LNCaP clone FGC (cell line): Measurements from ENCODE around the gene CLDN3.

Experiments
- DNase-seq: peaks from one replicate; pipeline ENCODE4 v3.0.0-alpha.2; 2011; ENCODE audit warnings: low read depth
- H3K4me3 ChIP-seq: 2 replicates; pipeline ENCODE4 v1.5.1; 2011; ENCODE audit warnings: mild to moderate bottlenecking, low read depth, low read length, control low read depth
- TF ChIP-seq, protein P1 (sequence below): IDR thresholded peaks from 2 replicates; pipeline ENCODE4 v1.5.1; 2012; ENCODE audit warnings: mild to moderate bottlenecking; ENCODE audit not compliant: control insufficient read depth, insufficient read depth; ENCODE audit errors: extremely low read depth

CLDN3 gene

GRCh38 chr7:73736885-73737284 is 33.2 kb downstream of the CLDN3 start:
- TF ChIP-seq, protein P1, sequence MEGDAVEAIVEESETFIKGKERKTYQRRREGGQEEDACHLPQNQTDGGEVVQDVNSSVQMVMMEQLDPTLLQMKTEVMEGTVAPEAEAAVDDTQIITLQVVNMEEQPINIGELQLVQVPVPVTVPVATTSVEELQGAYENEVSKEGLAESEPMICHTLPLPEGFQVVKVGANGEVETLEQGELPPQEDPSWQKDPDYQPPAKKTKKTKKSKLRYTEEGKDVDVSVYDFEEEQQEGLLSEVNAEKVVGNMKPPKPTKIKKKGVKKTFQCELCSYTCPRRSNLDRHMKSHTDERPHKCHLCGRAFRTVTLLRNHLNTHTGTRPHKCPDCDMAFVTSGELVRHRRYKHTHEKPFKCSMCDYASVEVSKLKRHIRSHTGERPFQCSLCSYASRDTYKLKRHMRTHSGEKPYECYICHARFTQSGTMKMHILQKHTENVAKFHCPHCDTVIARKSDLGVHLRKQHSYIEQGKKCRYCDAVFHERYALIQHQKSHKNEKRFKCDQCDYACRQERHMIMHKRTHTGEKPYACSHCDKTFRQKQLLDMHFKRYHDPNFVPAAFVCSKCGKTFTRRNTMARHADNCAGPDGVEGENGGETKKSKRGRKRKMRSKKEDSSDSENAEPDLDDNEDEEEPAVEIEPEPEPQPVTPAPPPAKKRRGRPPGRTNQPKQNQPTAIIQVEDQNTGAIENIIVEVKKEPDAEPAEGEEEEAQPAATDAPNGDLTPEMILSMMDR = no peak
- H3K4me3 ChIP-seq = no peak overlapping the region
- no peak for DNase-seq

DNA sequence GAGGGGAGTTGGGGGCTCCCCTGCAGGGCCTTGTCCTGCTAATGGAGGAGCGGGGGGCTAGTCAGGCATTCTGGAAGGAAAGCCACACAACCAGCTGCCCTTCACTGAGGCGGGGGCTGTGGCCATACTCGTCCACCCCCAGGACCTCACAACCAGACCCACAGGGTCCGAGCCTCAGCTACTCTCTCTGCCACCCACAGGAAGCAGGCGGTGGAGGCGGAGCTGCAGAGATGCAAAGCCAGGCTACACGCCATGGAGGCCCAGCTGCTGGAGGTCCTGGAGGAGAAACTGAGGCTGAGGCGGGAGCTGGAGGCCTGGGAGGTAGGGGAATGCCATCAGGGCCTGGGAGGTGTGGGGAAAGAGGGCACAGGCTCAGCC is 34.6 kb downstream of the CLDN3 start:
- no peak for DNase-seq
- TF ChIP-seq, protein P1 = no peak

DNA sequence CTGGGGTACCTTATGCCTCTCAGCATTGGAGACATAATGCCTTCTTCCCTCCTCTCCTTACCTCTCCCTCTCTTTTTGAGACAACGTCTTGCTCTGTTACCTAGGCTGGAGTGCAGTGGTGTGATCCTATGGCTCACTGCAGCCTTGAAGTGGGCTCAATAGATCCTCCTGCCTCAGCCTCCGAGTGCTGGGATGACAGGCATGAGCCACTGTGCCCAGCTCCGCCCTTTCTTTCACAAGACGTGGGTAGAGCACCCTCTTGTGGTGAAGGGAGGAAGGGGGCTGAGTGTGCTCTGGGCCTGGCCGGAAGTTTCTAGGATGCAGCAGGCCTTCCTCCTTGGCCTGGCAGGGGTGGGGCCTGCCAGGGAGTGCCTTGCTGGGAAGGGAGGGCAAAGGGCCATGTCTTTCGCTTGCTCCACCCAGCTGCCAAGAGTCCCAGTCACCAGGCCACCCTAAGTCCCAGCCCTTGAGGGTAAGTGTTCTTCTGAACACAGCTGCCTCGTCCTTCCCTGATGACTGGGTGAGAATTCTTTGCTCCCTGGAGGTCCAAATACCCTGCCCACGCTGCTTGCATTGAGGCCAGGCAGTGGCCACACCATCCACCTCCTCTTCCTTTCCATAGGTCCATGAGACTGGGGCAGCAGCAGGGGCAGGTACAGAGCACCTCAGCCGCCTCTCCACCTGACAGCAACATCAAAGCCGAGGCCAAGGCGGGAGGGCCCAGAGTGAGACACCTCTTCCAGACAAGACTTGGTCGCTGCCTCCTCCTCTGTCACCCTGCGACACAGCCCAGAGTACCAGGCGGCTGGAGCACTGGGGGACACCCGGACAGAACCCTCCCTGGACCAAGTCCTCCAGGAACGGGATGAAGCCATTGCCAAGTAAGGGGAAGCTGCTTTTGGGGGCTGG is 35.2 kb downstream of the CLDN3 start:
- TF ChIP-seq, protein P1 = peak; percentile 79
- peak; percentile 70 for DNase-seq
- H3K4me3 ChIP-seq = no peak overlapping the region

More for the DNA sequence above, 34.6 kb downstream of the CLDN3 start:
- H3K4me3 ChIP-seq = no peak overlapping the region

DNA sequence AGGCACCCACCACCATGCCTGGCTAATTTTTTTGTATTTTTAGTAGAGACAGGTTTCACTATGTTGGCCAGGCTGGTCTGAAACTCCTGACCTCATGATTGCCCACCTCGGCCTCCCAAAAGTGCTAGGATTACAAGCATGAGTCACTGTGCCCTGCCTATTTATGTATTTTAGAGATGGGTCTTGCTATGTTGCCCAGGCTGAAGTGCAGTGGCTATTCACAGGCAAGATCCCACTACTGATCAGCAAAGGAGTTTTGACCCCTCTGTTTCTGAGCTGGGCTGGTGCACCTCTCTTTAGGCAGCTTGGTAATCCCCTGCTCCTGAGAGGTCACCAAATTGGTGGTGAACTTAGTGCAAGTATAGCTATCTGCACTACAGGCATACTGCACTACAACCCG is 37.7 kb downstream of the CLDN3 start:
- DNase-seq = no peak
- H3K4me3 ChIP-seq = no peak overlapping the region
- TF ChIP-seq, protein P1 = no peak

DNA sequence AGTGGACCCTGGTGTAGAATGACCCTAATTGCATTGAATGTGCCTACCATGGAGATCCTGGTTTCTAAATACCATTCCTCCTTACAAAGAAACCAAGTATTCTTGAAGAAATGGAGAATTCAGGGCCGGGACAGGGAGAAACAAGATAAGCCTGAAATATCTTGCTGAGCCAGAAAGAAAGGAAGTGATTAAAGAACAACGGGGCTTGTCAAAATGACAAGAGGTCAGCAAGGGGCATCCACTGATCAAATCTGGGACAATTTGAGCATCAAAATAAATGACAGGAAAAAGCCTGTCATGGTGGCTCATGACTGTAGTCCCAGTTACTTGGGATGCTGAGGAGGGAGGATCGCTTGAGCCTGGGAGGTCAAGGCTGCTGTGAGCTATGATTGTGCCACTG is 39.6 kb downstream of the CLDN3 start:
- no peak for DNase-seq
- H3K4me3 ChIP-seq = no peak overlapping the region
- TF ChIP-seq, protein P1 = no peak

- no peak overlapping the region for H3K4me3 ChIP-seq
- no peak for DNase-seq
- TF ChIP-seq, protein P1 = no peak
Observed at GRCh38 chr7:73728551-73728950, 41.5 kb downstream of the CLDN3 start.
